Prostate gland (tissue), 2 donors: ENCODE measurements around the gene BCL3.

Source experiments
- CTCF ChIP-seq, 4 experiments: fragments of 200-600 bp in 2 of 4; fragments of 450-650 bp in 2 of 4; sonication (generic) in 2 of 4; IDR thresholded peaks; 1 replicate in 3 of 4; 2 replicates in 1 of 4; pipeline ENCODE4 v1.5.1; 2016 to 2019; ENCODE audit warnings: antibody characterized with exemption in 4 of 4, mild to moderate bottlenecking in 2 of 4, moderate library complexity in 2 of 4
- POLR2AphosphoS5 ChIP-seq: sonication (generic); formaldehyde crosslinking; IDR thresholded peaks from one replicate; pipeline ENCODE4 v1.6.1; 2017; ENCODE audit warnings: antibody characterized with exemption

GRCh38 chr19:44705502-44706010 is 43.0 kb upstream of the BCL3 start:
- TF ChIP-seq POLR2AphosphoS5 (no peak), CTCF (IDR thresholded peaks at IDR 0.05) (no peak)
